GM12864 (cell line): ENCODE measurements around the gene STXBP5.

Source experiments
- DNase-seq: peaks from one replicate; pipeline ENCODE4 v3.0.0-alpha.2; 2011; ENCODE audit warnings: low read depth
- H3K4me3 ChIP-seq: 2 replicates; pipeline ENCODE4 v1.5.1; 2011; ENCODE audit warnings: mild to moderate bottlenecking, low read depth, low read length, control low read depth
- TF ChIP-seq, protein P1 (sequence below): IDR thresholded peaks from 2 replicates; pipeline ENCODE4 v1.5.1; 2011; ENCODE audit warnings: low read depth, mild to moderate bottlenecking, moderate library complexity, low read length, control low read depth, inconsistent platforms; ENCODE audit errors: missing control alignments

Gene STXBP5

DNA sequence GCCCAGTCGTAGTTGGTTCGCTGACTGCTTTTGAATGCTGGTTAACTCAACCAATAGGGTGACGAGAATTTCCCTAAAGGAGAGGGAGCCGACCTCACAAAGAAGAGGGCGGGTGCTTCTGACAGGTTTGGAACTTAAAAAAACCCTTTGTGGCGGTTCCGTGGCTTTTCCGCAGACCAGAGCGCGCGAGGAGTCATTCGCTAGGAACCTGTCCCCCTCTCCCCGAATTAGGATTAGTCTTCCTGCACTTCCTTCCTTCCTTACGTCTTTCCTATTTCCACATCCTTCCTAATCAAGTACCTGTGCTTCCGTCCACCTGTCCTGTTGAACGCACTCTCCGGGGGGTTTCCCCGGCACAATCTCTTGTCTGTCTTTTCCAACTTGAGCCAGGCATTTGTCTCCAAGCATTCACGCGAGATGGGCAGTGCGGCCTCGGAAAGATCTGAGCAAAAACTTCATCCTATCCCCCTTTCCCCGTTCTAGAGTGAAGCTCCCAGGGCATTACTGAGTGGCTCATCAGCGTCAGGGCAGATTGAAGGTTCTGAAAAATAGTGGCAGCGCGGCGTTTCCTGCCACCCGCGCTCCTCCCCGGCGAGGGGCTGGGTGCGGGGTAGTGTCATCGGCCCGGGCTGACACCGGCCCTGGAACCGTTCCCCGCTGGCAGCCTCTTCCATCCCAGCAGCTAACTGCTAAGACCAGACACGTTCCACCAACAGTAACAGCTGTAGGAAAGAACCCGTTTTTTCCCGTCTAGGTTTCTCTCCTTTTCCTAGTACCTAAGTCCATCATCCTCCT is 1.5 kb upstream of the STXBP5 start:
- TF ChIP-seq, protein P1, sequence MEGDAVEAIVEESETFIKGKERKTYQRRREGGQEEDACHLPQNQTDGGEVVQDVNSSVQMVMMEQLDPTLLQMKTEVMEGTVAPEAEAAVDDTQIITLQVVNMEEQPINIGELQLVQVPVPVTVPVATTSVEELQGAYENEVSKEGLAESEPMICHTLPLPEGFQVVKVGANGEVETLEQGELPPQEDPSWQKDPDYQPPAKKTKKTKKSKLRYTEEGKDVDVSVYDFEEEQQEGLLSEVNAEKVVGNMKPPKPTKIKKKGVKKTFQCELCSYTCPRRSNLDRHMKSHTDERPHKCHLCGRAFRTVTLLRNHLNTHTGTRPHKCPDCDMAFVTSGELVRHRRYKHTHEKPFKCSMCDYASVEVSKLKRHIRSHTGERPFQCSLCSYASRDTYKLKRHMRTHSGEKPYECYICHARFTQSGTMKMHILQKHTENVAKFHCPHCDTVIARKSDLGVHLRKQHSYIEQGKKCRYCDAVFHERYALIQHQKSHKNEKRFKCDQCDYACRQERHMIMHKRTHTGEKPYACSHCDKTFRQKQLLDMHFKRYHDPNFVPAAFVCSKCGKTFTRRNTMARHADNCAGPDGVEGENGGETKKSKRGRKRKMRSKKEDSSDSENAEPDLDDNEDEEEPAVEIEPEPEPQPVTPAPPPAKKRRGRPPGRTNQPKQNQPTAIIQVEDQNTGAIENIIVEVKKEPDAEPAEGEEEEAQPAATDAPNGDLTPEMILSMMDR: no peak
- DNase-seq: peak; percentile 94
- H3K4me3 ChIP-seq: peak overlapping the region; percentile 81

DNA sequence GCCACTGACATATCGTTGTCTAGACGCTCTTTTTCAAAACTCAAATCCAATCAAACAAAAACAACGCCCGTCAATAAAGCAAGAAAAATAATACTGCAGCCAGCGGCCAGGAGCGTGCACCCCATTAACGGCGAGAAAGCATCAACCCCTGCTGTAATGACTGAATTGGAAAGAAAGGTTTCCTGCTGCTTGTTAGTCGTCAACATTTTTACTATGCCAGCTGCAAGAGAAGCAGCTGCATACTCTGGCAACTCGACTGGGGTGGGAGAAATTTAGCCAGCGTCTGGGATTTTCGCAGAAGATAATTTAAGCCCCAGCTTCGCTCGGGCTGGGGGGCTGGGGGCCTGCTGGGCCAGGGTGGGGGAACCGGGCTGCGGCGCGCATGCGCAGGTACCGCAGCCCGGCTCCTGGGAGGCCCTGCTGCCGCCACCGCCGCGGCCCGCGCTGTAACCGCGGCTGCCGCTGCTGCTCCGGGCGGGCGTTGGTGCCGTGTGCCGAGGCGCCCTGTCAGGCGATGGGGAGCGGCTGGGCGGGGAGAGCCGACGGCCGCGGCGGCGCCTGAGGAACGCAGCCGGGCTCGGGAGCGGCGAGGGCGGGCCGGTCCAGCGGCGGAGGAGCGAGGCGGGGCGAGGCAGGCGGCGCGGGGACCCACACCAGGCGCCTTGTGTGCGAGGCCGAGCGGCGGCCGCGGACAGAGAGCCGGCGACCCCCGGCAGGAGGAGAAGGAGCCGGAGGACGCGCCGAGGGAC is 732 bp upstream of the STXBP5 start:
- TF ChIP-seq, protein P1: no peak

DNA sequence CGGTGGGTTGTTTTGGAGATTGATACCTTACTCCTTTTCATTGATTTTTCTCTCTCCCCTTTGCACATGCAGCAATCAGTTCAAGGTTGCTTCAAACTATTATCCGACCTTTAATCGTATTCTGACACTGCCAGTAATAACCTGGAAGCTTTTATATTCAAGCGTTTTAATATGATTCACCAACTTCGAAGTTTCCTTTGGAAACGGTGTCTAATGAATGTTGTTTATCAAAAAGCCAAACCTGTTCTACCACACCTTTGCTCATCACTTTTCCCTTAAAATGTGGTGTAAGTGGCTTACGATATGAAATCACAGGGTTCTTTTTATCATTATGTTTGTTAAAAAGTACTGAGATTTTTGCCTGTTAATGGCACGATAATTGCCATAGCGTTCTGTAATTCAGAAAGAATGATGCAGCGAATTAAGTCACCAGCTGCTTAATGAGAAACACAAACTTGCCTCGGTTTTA is 660 bp downstream of the STXBP5 start:
- no peak for DNase-seq
- TF ChIP-seq, protein P1: no peak
- peak overlapping the region; percentile 81 for H3K4me3 ChIP-seq

More for the DNA sequence above, 732 bp upstream of the STXBP5 start:
- peak; percentile 38 for DNase-seq
- H3K4me3 ChIP-seq: peak overlapping the region; percentile 81

DNA sequence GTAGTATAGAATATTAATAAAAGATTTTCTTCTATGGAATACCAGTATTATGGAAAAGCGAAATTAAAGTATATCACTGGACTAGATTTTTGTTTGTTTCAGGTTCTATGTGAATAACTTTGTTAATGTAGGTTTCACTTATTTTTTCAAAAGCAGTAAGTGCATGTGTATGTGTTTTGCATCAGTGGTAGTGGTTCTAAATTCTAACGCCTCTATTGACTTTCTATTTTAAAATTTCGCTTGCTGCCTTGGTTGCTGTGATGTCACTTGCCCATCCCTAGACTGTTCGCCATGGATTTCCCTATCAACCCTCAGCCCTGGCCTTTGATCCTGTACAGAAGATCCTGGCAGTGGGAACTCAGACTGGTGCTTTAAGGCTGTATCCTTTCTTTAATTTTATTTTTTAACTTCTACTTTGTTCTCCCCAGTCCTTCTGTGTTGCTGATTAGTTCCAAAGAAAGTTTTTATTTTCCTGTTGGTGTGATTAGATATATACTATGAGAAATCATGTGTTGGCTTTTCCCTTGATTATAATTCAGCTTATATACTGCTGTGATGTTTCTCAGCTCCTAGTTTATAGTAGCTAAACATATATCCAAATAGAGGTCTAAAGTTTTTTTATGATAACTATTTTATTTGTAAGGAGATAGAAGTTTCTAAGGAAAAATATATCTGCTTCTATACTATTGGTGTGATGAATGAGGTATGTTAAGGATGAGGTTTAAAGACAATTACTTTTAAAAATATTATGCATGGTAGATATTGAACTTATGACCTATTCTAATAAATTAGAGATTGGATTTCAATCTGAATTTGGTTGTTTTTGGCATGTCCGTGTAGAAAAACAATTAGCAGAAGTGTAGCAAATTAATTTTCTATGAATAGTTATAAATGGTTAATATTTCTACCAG is 1.7 kb downstream of the STXBP5 start:
- TF ChIP-seq, protein P1: no peak
- no peak for DNase-seq
- peak overlapping the region; percentile 32; the same call in 1 of the 2 replicates for H3K4me3 ChIP-seq

DNA sequence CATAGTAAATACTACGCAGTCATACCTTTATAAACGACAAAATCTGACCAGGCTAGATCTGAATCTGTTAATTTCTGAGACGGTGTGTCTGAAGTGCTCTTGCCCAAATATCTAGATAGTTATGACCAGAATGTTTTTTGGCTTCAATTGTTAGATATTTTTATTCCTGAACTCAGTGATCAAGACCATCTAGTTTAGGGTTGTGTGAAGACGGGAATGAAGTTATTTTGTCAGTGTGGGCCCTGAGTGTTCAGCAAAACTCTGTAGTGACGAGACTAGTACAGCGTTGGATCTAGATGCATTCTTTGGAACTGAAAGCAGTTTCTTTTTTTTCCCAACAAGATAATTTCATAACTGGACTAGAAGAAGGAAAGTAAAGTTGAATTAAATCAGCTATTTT is 3.1 kb downstream of the STXBP5 start:
- no peak overlapping the region for H3K4me3 ChIP-seq
- TF ChIP-seq, protein P1: no peak
- no peak for DNase-seq
